Measurements from ENCODE around the gene NKX2-4. TPM values are rescaled to one million over a fixed set of nuclear protein-coding genes. Genes with fewer than 3 reads are reported as not detected.

The NKX2-4 gene
- polyA plus RNA-seq (2012; rRNA removed) = not detected in 2 replicates
- not detected in 2 replicates for polyA plus RNA-seq (2012; cell fraction: cytosol; rRNA removed)
- polyA plus RNA-seq (2012; cell fraction: nucleus; rRNA removed) = not detected in 2 replicates

DNA sequence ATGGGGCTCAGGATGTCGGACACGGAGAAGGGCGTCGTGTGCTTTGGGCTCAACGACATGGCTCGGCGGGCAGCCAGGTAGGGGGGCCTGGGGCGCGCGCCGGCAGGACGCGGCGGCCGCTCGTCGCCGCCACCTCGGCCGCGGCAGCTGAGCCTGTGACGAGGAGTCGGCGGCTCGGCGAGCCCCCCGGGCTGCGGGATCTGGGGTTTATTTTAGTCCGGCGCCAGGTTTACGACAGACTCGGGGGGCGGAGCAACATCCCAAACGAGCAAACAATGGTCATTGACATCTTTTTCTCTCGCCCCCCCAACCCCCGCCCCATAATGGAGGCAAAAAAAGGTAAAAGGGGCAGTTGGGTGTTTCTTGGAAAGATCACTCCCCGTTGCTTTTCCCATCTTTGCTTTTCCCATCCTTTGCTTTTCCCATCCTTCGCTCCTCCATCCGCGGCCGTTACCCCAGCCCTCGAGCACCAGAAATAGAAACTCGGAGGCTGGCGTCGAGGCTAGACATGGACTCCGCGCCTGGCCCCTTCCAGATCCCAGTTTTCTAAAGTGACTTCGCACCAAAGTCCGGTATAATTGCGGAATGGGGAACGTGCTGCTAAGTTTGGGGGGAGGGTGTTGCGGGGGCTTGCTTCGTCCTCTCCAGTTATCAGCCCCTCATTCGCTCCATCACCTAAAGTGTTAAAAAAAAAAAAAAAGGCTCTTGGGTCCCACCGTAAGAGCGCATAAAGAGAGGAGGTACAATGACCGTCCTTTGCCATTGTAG, at the start of gene NKX2-4:
TSS of gene NKX2-4 (minus strand) at position 186 of the 768 bp plus-strand sequence. CDS start at position 59, 127 bp downstream.
- Histone ChIP-seq H3K9me2 (no peaks in the 10 kb centered on the region), H3K4me2 (no peak within 1 kb of the TSS), H3K4me3 (ENCODE audit: low read depth in 2 of 2, low read length in 1 of 2) (peak within 1 kb of the TSS in 1 of 2 experiments; percentile 1; a peak in 1 of 4 replicates), H2AFZ (ENCODE audit: low read depth) (no peak within 1 kb of the TSS), H3F3A (replicated peaks; ENCODE audit: insufficient read depth) (peaks cover 3% of the 10 kb centered on the region), H3K4me1 (ENCODE audit: control insufficient read depth in 1 of 2, insufficient read depth in 2 of 2, low read depth in 1 of 2, low read length in 1 of 2) (no peaks in the 10 kb centered on the region; a peak in 1 of 4 replicates), H3K9me3 (no peaks in the 10 kb centered on the region), H3K79me2 (ENCODE audit: insufficient read depth) (no peaks in the 10 kb centered on the region), H3K9ac (no peak within 1 kb of the TSS), H3K27ac (ENCODE audit: low read depth in 2 of 2, low read length in 1 of 2) (no peak within 1 kb of the TSS), H3K36me3 (replicated peaks in 1 of 2; ENCODE audit: control insufficient read depth in 1 of 2, insufficient read depth in 2 of 2, low read length in 1 of 2) (no peaks in the 10 kb centered on the region), H4K20me1 (ENCODE audit: insufficient read depth) (no peaks in the 10 kb centered on the region), H3K27me3 (ENCODE audit: insufficient read depth) (peaks cover 50% of the 10 kb centered on the region)
- no peak for DNase-seq
- WGBS (ENCODE audit: low lambda C conversion rate) = 9% methylated on average over 34 of the region's 57 CpGs
- POLR2A ChIA-PET = no interaction called here
- TF ChIP-seq, protein P1, sequence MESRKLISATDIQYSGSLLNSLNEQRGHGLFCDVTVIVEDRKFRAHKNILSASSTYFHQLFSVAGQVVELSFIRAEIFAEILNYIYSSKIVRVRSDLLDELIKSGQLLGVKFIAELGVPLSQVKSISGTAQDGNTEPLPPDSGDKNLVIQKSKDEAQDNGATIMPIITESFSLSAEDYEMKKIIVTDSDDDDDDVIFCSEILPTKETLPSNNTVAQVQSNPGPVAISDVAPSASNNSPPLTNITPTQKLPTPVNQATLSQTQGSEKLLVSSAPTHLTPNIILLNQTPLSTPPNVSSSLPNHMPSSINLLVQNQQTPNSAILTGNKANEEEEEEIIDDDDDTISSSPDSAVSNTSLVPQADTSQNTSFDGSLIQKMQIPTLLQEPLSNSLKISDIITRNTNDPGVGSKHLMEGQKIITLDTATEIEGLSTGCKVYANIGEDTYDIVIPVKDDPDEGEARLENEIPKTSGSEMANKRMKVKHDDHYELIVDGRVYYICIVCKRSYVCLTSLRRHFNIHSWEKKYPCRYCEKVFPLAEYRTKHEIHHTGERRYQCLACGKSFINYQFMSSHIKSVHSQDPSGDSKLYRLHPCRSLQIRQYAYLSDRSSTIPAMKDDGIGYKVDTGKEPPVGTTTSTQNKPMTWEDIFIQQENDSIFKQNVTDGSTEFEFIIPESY (IDR thresholded peaks at IDR 0.05; ENCODE audit: borderline replicate concordance, low read depth) = no peak
- TF ChIP-seq SMC3 (IDR thresholded peaks at IDR 0.05; ENCODE audit: low read depth, low read length) (no peak), NRF1 (IDR thresholded peaks at IDR 0.05; ENCODE audit: low read depth, low read length) (no peak), TEAD4 (IDR thresholded peaks at IDR 0.05; ENCODE audit: borderline replicate concordance, insufficient read depth) (no peak)
- CTCF ChIA-PET = interaction anchor here (0.6 kb wide), 1 partner anchor 344 kb away, joined by 3 read pairs; no protein-coding TSS in a partner anchor

DNA sequence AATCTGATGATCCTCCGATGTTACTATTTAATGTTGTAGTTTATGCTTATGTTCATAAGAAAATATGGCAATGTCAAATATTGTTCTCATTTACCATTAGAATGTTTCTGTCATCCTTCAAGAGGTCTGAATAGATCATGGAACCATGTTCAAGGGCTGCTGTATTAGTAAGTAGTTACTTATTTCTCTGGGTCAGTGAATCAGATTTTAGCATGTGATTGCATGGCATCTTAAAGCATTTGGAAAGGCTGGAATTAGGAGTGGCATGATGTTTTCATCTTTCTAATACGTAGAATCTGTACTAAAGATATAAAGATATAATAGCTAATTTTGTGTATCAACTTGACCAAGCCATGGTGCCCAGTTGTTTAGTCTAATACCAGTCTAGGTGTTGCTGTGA, 40.5 kb upstream of the NKX2-4 start:
- 6% methylated on average over 2 of the region's 2 CpGs for WGBS (ENCODE audit: low lambda C conversion rate)
- POLR2A ChIA-PET = no interaction called here
- no peak for DNase-seq

More for the DNA sequence above, 40.5 kb upstream of the NKX2-4 start:
- Histone ChIP-seq H3K4me1 (ENCODE audit: control insufficient read depth in 1 of 2, insufficient read depth in 2 of 2, low read depth in 1 of 2, low read length in 1 of 2) (no peaks in the 10 kb centered on the region), H3K4me2 (no peak overlapping the region), H3K9ac (no peak overlapping the region), H3K27me3 (ENCODE audit: insufficient read depth) (peaks cover 14% of the 10 kb centered on the region; the same call in 1 of the 2 replicates), H4K20me1 (ENCODE audit: insufficient read depth) (no peaks in the 10 kb centered on the region), H3K9me2 (no peaks in the 10 kb centered on the region), H3F3A (replicated peaks; ENCODE audit: insufficient read depth) (peaks cover 4% of the 10 kb centered on the region), H2AFZ (ENCODE audit: low read depth) (no peak overlapping the region), H3K27ac (ENCODE audit: low read depth in 2 of 2, low read length in 1 of 2) (no peak overlapping the region), H3K9me3 (no peaks in the 10 kb centered on the region), H3K79me2 (ENCODE audit: insufficient read depth) (no peaks in the 10 kb centered on the region), H3K36me3 (replicated peaks in 1 of 2; ENCODE audit: control insufficient read depth in 1 of 2, insufficient read depth in 2 of 2, low read length in 1 of 2) (no peaks in the 10 kb centered on the region), H3K4me3 (ENCODE audit: low read depth in 2 of 2, low read length in 1 of 2) (no peak overlapping the region)
- CTCF ChIA-PET = no interaction called here
- TF ChIP-seq RAD21 (IDR thresholded peaks at IDR 0.05; ENCODE audit: low read length) (no peak), RCOR1 (IDR thresholded peaks at IDR 0.05; ENCODE audit: low read length) (no peak), TEAD4 (IDR thresholded peaks at IDR 0.05; ENCODE audit: borderline replicate concordance, insufficient read depth) (no peak), EP300 (IDR thresholded peaks at IDR 0.05; ENCODE audit: borderline replicate concordance in 1 of 2, low read depth in 1 of 2, low read length in 1 of 2) (no peak), FOXJ3 (CRISPR knock-in tag; IDR thresholded peaks at IDR 0.05) (no peak), EZH2phosphoT487 (IDR thresholded peaks at IDR 0.05; ENCODE audit: borderline replicate concordance, low read depth) (no peak), SMC3 (IDR thresholded peaks at IDR 0.05; ENCODE audit: low read depth, low read length) (no peak), ELF1 (IDR thresholded peaks at IDR 0.05) (no peak), JUND (IDR thresholded peaks at IDR 0.05) (no peak), FOXM1 (IDR thresholded peaks at IDR 0.05; ENCODE audit: low read depth) (no peak)
- TF ChIP-seq, protein P2, sequence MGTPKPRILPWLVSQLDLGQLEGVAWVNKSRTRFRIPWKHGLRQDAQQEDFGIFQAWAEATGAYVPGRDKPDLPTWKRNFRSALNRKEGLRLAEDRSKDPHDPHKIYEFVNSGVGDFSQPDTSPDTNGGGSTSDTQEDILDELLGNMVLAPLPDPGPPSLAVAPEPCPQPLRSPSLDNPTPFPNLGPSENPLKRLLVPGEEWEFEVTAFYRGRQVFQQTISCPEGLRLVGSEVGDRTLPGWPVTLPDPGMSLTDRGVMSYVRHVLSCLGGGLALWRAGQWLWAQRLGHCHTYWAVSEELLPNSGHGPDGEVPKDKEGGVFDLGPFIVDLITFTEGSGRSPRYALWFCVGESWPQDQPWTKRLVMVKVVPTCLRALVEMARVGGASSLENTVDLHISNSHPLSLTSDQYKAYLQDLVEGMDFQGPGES (IDR thresholded peaks at IDR 0.05; ENCODE audit: low read depth, low read length) = no peak
